ENCODE measurements around the gene CHST7.

The CHST7 gene

GRCh38 chrX:46617906-46618305 lies 44.3 kb downstream of the CHST7 start:
- TF ChIP-seq YY1 (IDR thresholded peaks at IDR 0.05; ENCODE audit: low read depth) (no peak), CREB1 (IDR thresholded peaks at IDR 0.05; ENCODE audit: low read depth) (no peak), NFIC (IDR thresholded peaks at IDR 0.05) (no peak), RAD21 (IDR thresholded peaks at IDR 0.05; ENCODE audit: low read depth) (no peak), EGR1 (IDR thresholded peaks at IDR 0.05) (no peak), ZBTB7A (IDR thresholded peaks at IDR 0.05; ENCODE audit: low read depth) (no peak)

- TF ChIP-seq TEAD4 (IDR thresholded peaks at IDR 0.05) (no peak), REST (IDR thresholded peaks at IDR 0.05; ENCODE audit: low read depth) (no peak), CEBPB (IDR thresholded peaks at IDR 0.05) (no peak), MAX (IDR thresholded peaks at IDR 0.05) (no peak), TAF1 (IDR thresholded peaks at IDR 0.05; ENCODE audit: low read depth) (no peak), USF1 (IDR thresholded peaks at IDR 0.05) (no peak), NFIC (IDR thresholded peaks at IDR 0.05) (no peak), RAD21 (IDR thresholded peaks at IDR 0.05; ENCODE audit: low read depth) (no peak), CREB1 (IDR thresholded peaks at IDR 0.05; ENCODE audit: low read depth) (no peak), EP300 (IDR thresholded peaks at IDR 0.05; ENCODE audit: borderline replicate concordance) (no peak), TCF12 (IDR thresholded peaks at IDR 0.05; ENCODE audit: low read depth) (no peak), FOXM1 (IDR thresholded peaks at IDR 0.05; ENCODE audit: borderline replicate concordance, low read depth) (no peak), YY1 (IDR thresholded peaks at IDR 0.05; ENCODE audit: low read depth) (no peak), EGR1 (IDR thresholded peaks at IDR 0.05) (no peak)
These were observed 45.4 kb downstream of the CHST7 start for GRCh38 chrX:46618947-46619346.

- no peak for TF ChIP-seq CREB1 (IDR thresholded peaks at IDR 0.05; ENCODE audit: low read depth)
These were observed 46.9 kb downstream of the CHST7 start for GRCh38 chrX:46620505-46620904.

GRCh38 chrX:46621572-46621971 lies 48.0 kb downstream of the CHST7 start:
- TF ChIP-seq EP300 (IDR thresholded peaks at IDR 0.05; ENCODE audit: borderline replicate concordance) (no peak), TCF12 (IDR thresholded peaks at IDR 0.05; ENCODE audit: low read depth) (no peak), MAX (IDR thresholded peaks at IDR 0.05) (no peak), FOXM1 (IDR thresholded peaks at IDR 0.05; ENCODE audit: borderline replicate concordance, low read depth) (no peak), YY1 (IDR thresholded peaks at IDR 0.05; ENCODE audit: low read depth) (no peak), EGR1 (IDR thresholded peaks at IDR 0.05) (no peak), RAD21 (IDR thresholded peaks at IDR 0.05; ENCODE audit: low read depth) (no peak)

- no peak for TF ChIP-seq REST (IDR thresholded peaks at IDR 0.05; ENCODE audit: low read depth)
- TF ChIP-seq RAD21 (IDR thresholded peaks at IDR 0.05; ENCODE audit: low read depth), result no peak
- no peak for TF ChIP-seq ZBTB7A (IDR thresholded peaks at IDR 0.05; ENCODE audit: low read depth)
- no peak for TF ChIP-seq YY1 (IDR thresholded peaks at IDR 0.05; ENCODE audit: low read depth)
- TF ChIP-seq TAF1 (IDR thresholded peaks at IDR 0.05; ENCODE audit: low read depth), result no peak
- no peak for TF ChIP-seq TCF12 (IDR thresholded peaks at IDR 0.05; ENCODE audit: low read depth)
- TF ChIP-seq USF1 (IDR thresholded peaks at IDR 0.05), result no peak
- no peak for TF ChIP-seq NFIC (IDR thresholded peaks at IDR 0.05)
These were observed 50.7 kb downstream of the CHST7 start for GRCh38 chrX:46624090-46624786.

GRCh38 chrX:46626566-46626965 lies 53.0 kb downstream of the CHST7 start:
- no peak for TF ChIP-seq TEAD4 (IDR thresholded peaks at IDR 0.05)
- TF ChIP-seq CREB1 (IDR thresholded peaks at IDR 0.05; ENCODE audit: low read depth), result no peak
- no peak for TF ChIP-seq TAF1 (IDR thresholded peaks at IDR 0.05; ENCODE audit: low read depth)
- no peak for TF ChIP-seq YY1 (IDR thresholded peaks at IDR 0.05; ENCODE audit: low read depth)
- no peak for TF ChIP-seq ZBTB7A (IDR thresholded peaks at IDR 0.05; ENCODE audit: low read depth)
- TF ChIP-seq EP300 (IDR thresholded peaks at IDR 0.05; ENCODE audit: borderline replicate concordance), result no peak
- no peak for TF ChIP-seq CEBPB (IDR thresholded peaks at IDR 0.05)
- TF ChIP-seq NFIC (IDR thresholded peaks at IDR 0.05), result no peak

All from Ishikawa (cell line).